ENCODE data around the gene SNORC. TPM values are rescaled to one million over a fixed set of nuclear protein-coding genes. Genes with fewer than 3 reads are reported as not detected.

SNORC gene
- polyA plus RNA-seq, 1 donor from 2014 or later = 0.68 TPM

GRCh38 chr2:232894746-232895145 is 24.7 kb downstream of the SNORC start:
- no peaks in the 10 kb centered on the region for H3K79me2 ChIP-seq (replicated peaks; ENCODE audit: insufficient read depth, low read length)
- no peaks in the 10 kb centered on the region for H3F3A ChIP-seq (ENCODE audit: insufficient read depth, low read length, poor library complexity, severe bottlenecking)
- H3K4me3 ChIP-seq (ENCODE audit: low read length) = no peak overlapping the region
- no peaks in the 10 kb centered on the region for H3K36me3 ChIP-seq (ENCODE audit: insufficient read depth, low read length)
- H2AFZ ChIP-seq (ENCODE audit: low read depth, low read length) = no peak overlapping the region
- no peaks in the 10 kb centered on the region for H3K9me3 ChIP-seq (ENCODE audit: low read length)
- H3K27me3 ChIP-seq (ENCODE audit: insufficient read depth, low read depth, low read length) = no peaks in the 10 kb centered on the region
- TF ChIP-seq EP300 (conservative IDR thresholded peaks at IDR 0.05; ENCODE audit: poor library complexity, severe bottlenecking) (no peak), TAF1 (IDR thresholded peaks at IDR 0.05; ENCODE audit: low read depth) (no peak), CTCF (IDR thresholded peaks at IDR 0.05; ENCODE audit: poor library complexity, severe bottlenecking) (no peak), RAD21 (conservative IDR thresholded peaks at IDR 0.05) (no peak), EZH2 (IDR thresholded peaks at IDR 0.05; ENCODE audit: borderline replicate concordance, insufficient read depth, low read length, poor library complexity, severe bottlenecking) (no peak), MXI1 (conservative IDR thresholded peaks at IDR 0.05; ENCODE audit: poor library complexity, severe bottlenecking) (no peak), SMC3 (conservative IDR thresholded peaks at IDR 0.05; ENCODE audit: poor library complexity) (no peak), POLR2AphosphoS5 (IDR thresholded peaks at IDR 0.05) (no peak), REST (IDR thresholded peaks at IDR 0.05; ENCODE audit: borderline replicate concordance) (no peak)
- H3K9ac ChIP-seq (ENCODE audit: low read length) = no peak overlapping the region
- H3K9me2 ChIP-seq (ENCODE audit: insufficient read depth, low read length) = no peaks in the 10 kb centered on the region
- H4K20me1 ChIP-seq (ENCODE audit: insufficient read depth) = no peaks in the 10 kb centered on the region
- H3K27ac ChIP-seq (ENCODE audit: low read length) = no peak overlapping the region
- H3K4me2 ChIP-seq (ENCODE audit: low read length) = no peak overlapping the region

- Histone ChIP-seq H3K27me3 (ENCODE audit: insufficient read depth, low read depth, low read length) (no peaks in the 10 kb centered on the region), H2AFZ (ENCODE audit: low read depth, low read length) (no peak overlapping the region), H3K4me2 (ENCODE audit: low read length) (no peak overlapping the region), H3K9me3 (ENCODE audit: low read length) (no peaks in the 10 kb centered on the region), H4K20me1 (ENCODE audit: insufficient read depth) (no peaks in the 10 kb centered on the region), H3F3A (ENCODE audit: insufficient read depth, low read length, poor library complexity, severe bottlenecking) (no peaks in the 10 kb centered on the region), H3K27ac (ENCODE audit: low read length) (no peak overlapping the region), H3K9me2 (ENCODE audit: insufficient read depth, low read length) (no peaks in the 10 kb centered on the region), H3K36me3 (ENCODE audit: insufficient read depth, low read length) (no peaks in the 10 kb centered on the region), H3K4me3 (ENCODE audit: low read length) (no peak overlapping the region), H3K9ac (ENCODE audit: low read length) (no peak overlapping the region), H3K79me2 (replicated peaks; ENCODE audit: insufficient read depth, low read length) (no peaks in the 10 kb centered on the region)
- TF ChIP-seq POLR2AphosphoS5 (IDR thresholded peaks at IDR 0.05) = no peak
- no peak for TF ChIP-seq SMC3 (conservative IDR thresholded peaks at IDR 0.05; ENCODE audit: poor library complexity)
- no peak for TF ChIP-seq REST (IDR thresholded peaks at IDR 0.05; ENCODE audit: borderline replicate concordance)
- TF ChIP-seq RAD21 (conservative IDR thresholded peaks at IDR 0.05) = no peak
- TF ChIP-seq EZH2 (IDR thresholded peaks at IDR 0.05; ENCODE audit: borderline replicate concordance, insufficient read depth, low read length, poor library complexity, severe bottlenecking) = no peak
- no peak for TF ChIP-seq CTCF (IDR thresholded peaks at IDR 0.05; ENCODE audit: poor library complexity, severe bottlenecking)
- no peak for TF ChIP-seq MXI1 (conservative IDR thresholded peaks at IDR 0.05; ENCODE audit: poor library complexity, severe bottlenecking)
- TF ChIP-seq TAF1 (IDR thresholded peaks at IDR 0.05; ENCODE audit: low read depth) = no peak
Measured at GRCh38 chr2:232896111-232896510, 26.0 kb downstream of the SNORC start.

Data from neural cell (in vitro differentiated cells).